VCaP (cell line): Measurements from ENCODE around the gene BCAR3.

Source experiments
- H3K27ac ChIP-seq: fragments of 450-650 bp; 2 replicates; pipeline ENCODE4 v1.5.1; 2017
- TF ChIP-seq, protein P1 (sequence below): fragments of 450-650 bp; conservative IDR thresholded peaks from 2 replicates; pipeline ENCODE4 v1.5.1; 2017; ENCODE audit warnings: mild to moderate bottlenecking, moderate library complexity

BCAR3 gene

DNA sequence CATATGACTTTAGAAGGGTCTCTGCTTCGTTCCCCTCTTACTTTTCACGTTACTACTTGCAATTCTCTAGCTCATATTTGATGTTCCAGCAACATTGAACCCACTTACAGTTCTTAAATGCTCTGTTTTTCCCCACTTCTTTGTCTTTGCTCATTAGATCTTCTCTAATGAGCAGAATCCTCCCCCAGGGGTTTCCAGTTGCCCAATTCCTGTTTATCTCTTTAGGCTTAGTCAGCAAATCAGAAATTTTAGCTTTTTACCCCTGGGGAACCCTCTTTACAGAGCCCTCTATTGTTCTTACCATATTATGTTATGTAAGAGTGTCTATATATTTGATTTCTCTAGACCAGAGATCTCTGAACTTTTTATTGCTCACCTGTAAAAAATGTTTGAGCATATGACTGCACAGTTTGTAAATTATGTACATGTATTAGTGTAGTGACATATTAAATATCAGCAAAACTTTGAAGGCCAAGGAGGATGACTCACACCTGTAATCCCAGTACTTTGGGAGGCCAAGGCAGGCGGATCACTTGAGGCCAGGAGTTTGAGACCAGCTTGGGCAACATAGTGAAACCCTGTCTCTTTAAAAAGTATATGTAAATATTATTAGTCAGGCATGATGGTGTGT is 162.3 kb downstream of the BCAR3 start:
- TF ChIP-seq, protein P1, sequence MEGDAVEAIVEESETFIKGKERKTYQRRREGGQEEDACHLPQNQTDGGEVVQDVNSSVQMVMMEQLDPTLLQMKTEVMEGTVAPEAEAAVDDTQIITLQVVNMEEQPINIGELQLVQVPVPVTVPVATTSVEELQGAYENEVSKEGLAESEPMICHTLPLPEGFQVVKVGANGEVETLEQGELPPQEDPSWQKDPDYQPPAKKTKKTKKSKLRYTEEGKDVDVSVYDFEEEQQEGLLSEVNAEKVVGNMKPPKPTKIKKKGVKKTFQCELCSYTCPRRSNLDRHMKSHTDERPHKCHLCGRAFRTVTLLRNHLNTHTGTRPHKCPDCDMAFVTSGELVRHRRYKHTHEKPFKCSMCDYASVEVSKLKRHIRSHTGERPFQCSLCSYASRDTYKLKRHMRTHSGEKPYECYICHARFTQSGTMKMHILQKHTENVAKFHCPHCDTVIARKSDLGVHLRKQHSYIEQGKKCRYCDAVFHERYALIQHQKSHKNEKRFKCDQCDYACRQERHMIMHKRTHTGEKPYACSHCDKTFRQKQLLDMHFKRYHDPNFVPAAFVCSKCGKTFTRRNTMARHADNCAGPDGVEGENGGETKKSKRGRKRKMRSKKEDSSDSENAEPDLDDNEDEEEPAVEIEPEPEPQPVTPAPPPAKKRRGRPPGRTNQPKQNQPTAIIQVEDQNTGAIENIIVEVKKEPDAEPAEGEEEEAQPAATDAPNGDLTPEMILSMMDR = no peak
- no peak overlapping the region for H3K27ac ChIP-seq

DNA sequence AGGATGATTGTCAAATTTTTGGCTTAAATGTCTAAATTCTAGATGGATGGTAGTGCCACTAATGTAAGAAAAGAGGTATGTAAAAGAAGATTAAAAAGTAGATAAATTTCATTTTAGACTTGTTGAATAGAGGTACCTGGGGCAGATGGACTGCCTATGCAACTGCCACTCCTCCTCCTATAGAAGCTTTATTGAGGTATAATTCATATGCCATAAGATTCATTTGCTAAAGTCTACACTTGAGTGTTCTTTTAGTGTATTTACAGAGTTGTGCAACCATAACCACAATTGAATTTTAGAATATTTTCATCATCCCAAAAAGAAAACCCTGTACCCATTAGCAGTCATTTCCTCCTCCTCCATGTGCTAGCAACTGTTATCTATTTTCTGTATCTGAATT is 163.1 kb downstream of the BCAR3 start:
- H3K27ac ChIP-seq = no peak overlapping the region
- TF ChIP-seq, protein P1 = no peak

DNA sequence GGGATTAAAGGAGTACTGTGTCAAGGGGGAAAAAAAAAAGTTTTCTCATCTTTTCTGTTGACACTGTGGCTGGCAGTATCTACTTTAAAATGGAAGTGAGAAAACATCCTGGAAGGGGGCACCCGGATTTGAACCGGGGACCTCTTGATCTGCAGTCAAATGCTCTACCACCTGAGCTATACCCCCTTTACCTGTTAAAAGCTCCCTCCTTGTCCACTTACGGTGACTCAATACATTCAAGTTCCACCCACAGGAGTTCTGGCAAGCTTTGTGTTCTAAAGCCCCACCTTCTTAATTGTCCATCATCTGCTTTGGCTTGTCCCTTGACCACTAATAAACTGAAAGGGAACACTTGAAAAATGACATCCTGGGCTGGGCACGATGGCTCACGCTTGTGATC is 165.5 kb downstream of the BCAR3 start:
- TF ChIP-seq, protein P1 = no peak
- no peak overlapping the region for H3K27ac ChIP-seq
